Brain microvascular endothelial cell (primary cell): ENCODE measurements around the gene HIBADH.

ENCODE experiments used
- DNase-seq: peaks from one replicate; pipeline ENCODE4 v3.0.0-alpha.2; 2020
- H3K27ac ChIP-seq: fragments of 250-450 bp; sonication (Bioruptor Pico); 2 replicates; pipeline ENCODE4 v1.5.1; 2020; ENCODE audit warnings: mild to moderate bottlenecking, moderate library complexity
- H3K27me3 ChIP-seq: fragments of 250-450 bp; sonication (Bioruptor Pico); replicated peaks from 2 replicates; pipeline ENCODE4 v1.5.1; 2020; ENCODE audit warnings: mild to moderate bottlenecking
- H3K36me3 ChIP-seq: fragments of 250-450 bp; sonication (Bioruptor Pico); replicated peaks from 2 replicates; pipeline ENCODE4 v1.5.1; 2020; ENCODE audit warnings: mild to moderate bottlenecking
- H3K4me3 ChIP-seq: 2 replicates; pipeline ENCODE4 v1.5.1; 2011; ENCODE audit warnings: low read depth, mild to moderate bottlenecking, control low read depth, low read length, moderate library complexity
- CTCF ChIP-seq: IDR thresholded peaks from 2 replicates; pipeline ENCODE4 v1.5.1; 2011; ENCODE audit warnings: low read depth, mild to moderate bottlenecking, moderate library complexity, low read length, control low read depth, inconsistent platforms; ENCODE audit errors: missing control alignments
- in situ Hi-C: cut with HindIII; loops from 2 replicates; pipeline ENCODE4 v1.10.0; 2017; ENCODE audit warnings: low sequenced_read_pairs, low pct_ligation_motif_present

Gene HIBADH

GRCh38 chr7:27567266-27567665 is 95.4 kb downstream of the HIBADH start:
- Histone ChIP-seq H3K4me3 (no peak overlapping the region), H3K27ac (no peak overlapping the region), H3K36me3 (no peaks in the 10 kb centered on the region), H3K27me3 (no peaks in the 10 kb centered on the region)
- TF ChIP-seq CTCF: no peak
- in situ Hi-C loops: no loop called here
- DNase-seq: no peak

- Histone ChIP-seq H3K36me3 (no peaks in the 10 kb centered on the region), H3K27me3 (no peaks in the 10 kb centered on the region), H3K4me3 (no peak overlapping the region), H3K27ac (no peak overlapping the region)
- no peak for DNase-seq
- in situ Hi-C loops: no loop called here
- no peak for TF ChIP-seq CTCF
Observed at GRCh38 chr7:27564881-27565482, 97.7 kb downstream of the HIBADH start.

- H3K27ac ChIP-seq: peak overlapping the region; percentile 62
- no peaks in the 10 kb centered on the region for H3K27me3 ChIP-seq
- no peak overlapping the region for H3K4me3 ChIP-seq
- DNase-seq: peak; percentile 38
- in situ Hi-C loops: no loop called here
- peak; percentile 15 for TF ChIP-seq CTCF
- H3K36me3 ChIP-seq: no peaks in the 10 kb centered on the region
Observed at GRCh38 chr7:27560706-27561235, 101.9 kb downstream of the HIBADH start.

- Histone ChIP-seq H3K27ac (no peak overlapping the region), H3K36me3 (no peaks in the 10 kb centered on the region), H3K4me3 (no peak overlapping the region), H3K27me3 (no peaks in the 10 kb centered on the region)
- DNase-seq: no peak
- in situ Hi-C loops: no loop called here
- no peak for TF ChIP-seq CTCF
Observed at GRCh38 chr7:27555670-27556069, 107.0 kb downstream of the HIBADH start.

- in situ Hi-C loops: no loop called here
- Histone ChIP-seq H3K36me3 (no peaks in the 10 kb centered on the region), H3K4me3 (no peak overlapping the region), H3K27me3 (no peaks in the 10 kb centered on the region), H3K27ac (no peak overlapping the region)
- no peak for TF ChIP-seq CTCF
- DNase-seq: no peak
Observed at GRCh38 chr7:27554826-27555225, 107.9 kb downstream of the HIBADH start.

- DNase-seq: no peak
- H3K27me3 ChIP-seq: no peaks in the 10 kb centered on the region
- no peaks in the 10 kb centered on the region for H3K36me3 ChIP-seq
- no peak overlapping the region for H3K4me3 ChIP-seq
- in situ Hi-C loops: no loop called here
- H3K27ac ChIP-seq: no peak overlapping the region
- no peak for TF ChIP-seq CTCF
Observed at GRCh38 chr7:27553273-27553672, 109.4 kb downstream of the HIBADH start.
